ENCODE data around the gene ERBB2. TPM values are rescaled to one million over a fixed set of nuclear protein-coding genes. Genes with fewer than 3 reads are reported as not detected.

Gene ERBB2
- total and polyA plus RNA-seq, 2 of the 13 experiments (the other 11 are each of a cell fraction or from before 2014, with no cell fraction given), result 57.7 to 64.1 TPM

DNA sequence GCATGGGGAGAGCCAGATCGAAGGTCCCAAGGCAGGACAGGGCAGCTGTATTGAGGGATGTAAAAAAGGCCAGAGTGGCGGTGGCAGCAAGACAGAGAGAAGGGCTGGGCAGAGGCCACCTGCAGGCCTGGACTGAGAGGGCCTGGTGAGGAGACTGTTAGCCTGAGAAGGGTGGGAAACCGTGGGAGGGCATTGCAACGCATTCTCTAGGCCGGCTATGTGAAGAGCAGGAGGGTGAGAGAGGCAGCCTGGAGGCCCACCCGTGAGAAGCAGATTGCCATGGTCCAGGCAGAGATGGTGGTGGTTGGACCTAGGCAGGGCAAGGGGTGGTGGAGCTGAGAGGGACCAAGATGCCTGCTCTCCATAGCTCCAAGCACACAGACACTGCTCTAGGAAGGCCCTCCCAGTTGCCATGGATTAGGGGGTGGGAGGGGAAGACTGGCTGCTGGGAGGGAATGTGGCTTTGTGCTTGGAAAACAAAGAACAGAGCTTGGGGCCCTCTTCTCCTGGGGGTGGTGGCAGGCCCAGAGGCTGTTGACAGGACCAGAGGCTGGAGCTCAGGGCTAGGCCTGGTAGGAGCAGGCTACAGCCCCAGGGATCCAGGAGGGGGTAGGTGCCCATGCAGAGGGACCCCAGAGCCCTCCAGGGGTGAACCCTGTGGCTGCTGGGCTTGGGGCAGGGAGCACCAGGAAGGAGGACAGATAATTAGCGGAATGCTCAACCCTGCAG, 47.1 kb upstream of the ERBB2 start (continued):
- TF ChIP-seq ATAD3A (CRISPR knock-in tag; IDR thresholded peaks at IDR 0.05), result 0 out of 2 replicates have a peak, but pooled peaks have one; percentile 78
- no peak for TF ChIP-seq ZBTB3 (CRISPR knock-in tag; IDR thresholded peaks at IDR 0.05; ENCODE audit: borderline replicate concordance, low read depth)
- no peak for TF ChIP-seq ZNF282 (IDR thresholded peaks at IDR 0.05; ENCODE audit: partially characterized antibody)
- no peak for TF ChIP-seq ZFP36 (IDR thresholded peaks at IDR 0.05; ENCODE audit: borderline replicate concordance, low read depth, low read length, partially characterized antibody)
- TF ChIP-seq ZNF572 (CRISPR knock-in tag; IDR thresholded peaks at IDR 0.05), result no peak
- TF ChIP-seq HNRNPK (IDR thresholded peaks at IDR 0.05; ENCODE audit: low read depth, low read length, poor library complexity, severe bottlenecking), result no peak
- no peak for TF ChIP-seq MAFG (CRISPR knock-in tag; IDR thresholded peaks at IDR 0.05)
- TF ChIP-seq, protein P1, sequence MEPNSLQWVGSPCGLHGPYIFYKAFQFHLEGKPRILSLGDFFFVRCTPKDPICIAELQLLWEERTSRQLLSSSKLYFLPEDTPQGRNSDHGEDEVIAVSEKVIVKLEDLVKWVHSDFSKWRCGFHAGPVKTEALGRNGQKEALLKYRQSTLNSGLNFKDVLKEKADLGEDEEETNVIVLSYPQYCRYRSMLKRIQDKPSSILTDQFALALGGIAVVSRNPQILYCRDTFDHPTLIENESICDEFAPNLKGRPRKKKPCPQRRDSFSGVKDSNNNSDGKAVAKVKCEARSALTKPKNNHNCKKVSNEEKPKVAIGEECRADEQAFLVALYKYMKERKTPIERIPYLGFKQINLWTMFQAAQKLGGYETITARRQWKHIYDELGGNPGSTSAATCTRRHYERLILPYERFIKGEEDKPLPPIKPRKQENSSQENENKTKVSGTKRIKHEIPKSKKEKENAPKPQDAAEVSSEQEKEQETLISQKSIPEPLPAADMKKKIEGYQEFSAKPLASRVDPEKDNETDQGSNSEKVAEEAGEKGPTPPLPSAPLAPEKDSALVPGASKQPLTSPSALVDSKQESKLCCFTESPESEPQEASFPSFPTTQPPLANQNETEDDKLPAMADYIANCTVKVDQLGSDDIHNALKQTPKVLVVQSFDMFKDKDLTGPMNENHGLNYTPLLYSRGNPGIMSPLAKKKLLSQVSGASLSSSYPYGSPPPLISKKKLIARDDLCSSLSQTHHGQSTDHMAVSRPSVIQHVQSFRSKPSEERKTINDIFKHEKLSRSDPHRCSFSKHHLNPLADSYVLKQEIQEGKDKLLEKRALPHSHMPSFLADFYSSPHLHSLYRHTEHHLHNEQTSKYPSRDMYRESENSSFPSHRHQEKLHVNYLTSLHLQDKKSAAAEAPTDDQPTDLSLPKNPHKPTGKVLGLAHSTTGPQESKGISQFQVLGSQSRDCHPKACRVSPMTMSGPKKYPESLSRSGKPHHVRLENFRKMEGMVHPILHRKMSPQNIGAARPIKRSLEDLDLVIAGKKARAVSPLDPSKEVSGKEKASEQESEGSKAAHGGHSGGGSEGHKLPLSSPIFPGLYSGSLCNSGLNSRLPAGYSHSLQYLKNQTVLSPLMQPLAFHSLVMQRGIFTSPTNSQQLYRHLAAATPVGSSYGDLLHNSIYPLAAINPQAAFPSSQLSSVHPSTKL (CRISPR knock-in tag; IDR thresholded peaks at IDR 0.05), result peak; percentile 36; the same call in 1 of the 2 replicates
- no peak for TF ChIP-seq ZNF326 (CRISPR knock-in tag; IDR thresholded peaks at IDR 0.05; ENCODE audit: borderline replicate concordance)
- no peak for TF ChIP-seq JARID2 (CRISPR knock-in tag; IDR thresholded peaks at IDR 0.05; ENCODE audit: insufficient replicate concordance)
- no peak for TF ChIP-seq BCL6 (CRISPR knock-in tag; IDR thresholded peaks at IDR 0.05)
- peak; percentile 23 for TF ChIP-seq ASH2L (IDR thresholded peaks at IDR 0.05; ENCODE audit: insufficient read length, low read depth, low read length)
- TF ChIP-seq, protein P2, sequence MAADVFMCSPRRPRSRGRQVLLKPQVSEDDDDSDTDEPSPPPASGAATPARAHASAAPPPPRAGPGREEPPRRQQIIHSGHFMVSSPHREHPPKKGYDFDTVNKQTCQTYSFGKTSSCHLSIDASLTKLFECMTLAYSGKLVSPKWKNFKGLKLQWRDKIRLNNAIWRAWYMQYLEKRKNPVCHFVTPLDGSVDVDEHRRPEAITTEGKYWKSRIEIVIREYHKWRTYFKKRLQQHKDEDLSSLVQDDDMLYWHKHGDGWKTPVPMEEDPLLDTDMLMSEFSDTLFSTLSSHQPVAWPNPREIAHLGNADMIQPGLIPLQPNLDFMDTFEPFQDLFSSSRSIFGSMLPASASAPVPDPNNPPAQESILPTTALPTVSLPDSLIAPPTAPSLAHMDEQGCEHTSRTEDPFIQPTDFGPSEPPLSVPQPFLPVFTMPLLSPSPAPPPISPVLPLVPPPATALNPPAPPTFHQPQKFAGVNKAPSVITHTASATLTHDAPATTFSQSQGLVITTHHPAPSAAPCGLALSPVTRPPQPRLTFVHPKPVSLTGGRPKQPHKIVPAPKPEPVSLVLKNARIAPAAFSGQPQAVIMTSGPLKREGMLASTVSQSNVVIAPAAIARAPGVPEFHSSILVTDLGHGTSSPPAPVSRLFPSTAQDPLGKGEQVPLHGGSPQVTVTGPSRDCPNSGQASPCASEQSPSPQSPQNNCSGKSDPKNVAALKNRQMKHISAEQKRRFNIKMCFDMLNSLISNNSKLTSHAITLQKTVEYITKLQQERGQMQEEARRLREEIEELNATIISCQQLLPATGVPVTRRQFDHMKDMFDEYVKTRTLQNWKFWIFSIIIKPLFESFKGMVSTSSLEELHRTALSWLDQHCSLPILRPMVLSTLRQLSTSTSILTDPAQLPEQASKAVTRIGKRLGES (CRISPR knock-in tag; IDR thresholded peaks at IDR 0.05; ENCODE audit: borderline replicate concordance), result no peak
- TF ChIP-seq ZNF468 (CRISPR knock-in tag; IDR thresholded peaks at IDR 0.05), result no peak
- TF ChIP-seq RFX3 (CRISPR knock-in tag; IDR thresholded peaks at IDR 0.05), result no peak
- no peak for TF ChIP-seq ZFP41 (CRISPR knock-in tag; IDR thresholded peaks at IDR 0.05; ENCODE audit: borderline replicate concordance)
